HuH-7.5 (cell line): Measurements from ENCODE around the gene SPOCK2.
A peak's percentile ranks its signal among the peaks of the same experiment; 100 is the strongest.
"Not testable (repeated sequence)": the region's sequence is repeated elsewhere in the genome, so short reads cannot be mapped to it uniquely, and the experiment has no call there.

Source experiments
- DNase-seq: peaks from one replicate; pipeline ENCODE4 v3.0.0; 2011; ENCODE audit warnings: low spot score

The SPOCK2 gene

DNA sequence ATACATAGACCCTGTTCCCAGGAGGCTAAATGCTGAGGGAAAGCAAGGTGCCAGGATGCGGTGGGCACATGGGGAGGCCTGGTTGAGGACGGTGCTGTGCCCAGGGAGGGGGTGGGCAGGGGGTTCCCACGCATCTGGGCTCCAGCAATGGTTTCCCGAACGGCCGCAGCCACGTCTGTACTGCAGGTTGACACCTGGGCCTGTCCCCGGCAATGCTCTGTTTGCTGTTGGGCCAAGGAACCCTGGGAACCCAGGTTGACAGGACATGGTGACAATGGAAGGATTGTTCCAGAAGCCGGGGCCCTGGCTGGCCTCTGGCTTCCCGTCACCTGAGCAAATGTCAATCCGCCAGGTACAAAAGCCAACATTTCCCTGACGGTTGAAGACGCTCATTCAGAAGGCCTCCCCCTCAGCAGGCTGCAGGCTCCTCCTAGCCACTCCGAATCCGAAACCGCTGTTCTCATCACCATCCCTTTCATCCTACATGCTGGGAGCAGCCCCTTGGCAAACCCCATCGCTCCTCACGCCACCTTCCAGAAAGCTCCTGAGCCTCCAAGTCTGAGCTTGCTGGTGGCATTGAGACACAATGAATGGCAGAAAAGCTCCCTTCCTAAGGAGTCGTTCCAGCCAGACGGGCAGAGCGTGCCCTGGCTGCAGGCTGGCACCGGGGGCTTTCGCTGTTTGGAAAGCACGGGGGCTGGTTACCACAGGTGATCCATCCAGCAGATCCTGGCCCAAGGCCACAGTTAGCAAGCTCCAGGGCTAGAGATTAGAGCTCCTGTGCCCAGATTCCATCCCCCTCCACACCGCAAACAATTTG is 31.2 kb downstream of the SPOCK2 start:
- no peak for DNase-seq

DNA sequence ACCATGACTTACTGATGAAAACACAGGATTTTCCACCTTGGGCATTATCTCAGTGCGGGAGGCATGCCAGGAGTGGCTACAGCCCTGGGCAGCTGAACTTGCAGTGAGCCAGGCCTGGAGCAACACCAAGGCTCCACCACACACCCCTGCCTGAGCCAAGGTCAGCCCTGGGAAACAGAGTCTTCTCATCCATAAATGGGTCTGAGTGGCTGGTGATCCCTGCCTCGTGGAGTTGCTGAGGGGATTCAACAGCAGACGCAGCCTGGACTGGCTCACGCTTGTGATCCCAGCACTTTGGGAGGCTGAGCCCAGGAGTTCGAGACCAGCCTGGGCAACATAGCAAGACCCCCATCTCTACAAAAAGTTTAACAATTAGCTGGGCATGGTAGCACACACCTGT is 32.2 kb downstream of the SPOCK2 start:
- no peak for DNase-seq

DNA sequence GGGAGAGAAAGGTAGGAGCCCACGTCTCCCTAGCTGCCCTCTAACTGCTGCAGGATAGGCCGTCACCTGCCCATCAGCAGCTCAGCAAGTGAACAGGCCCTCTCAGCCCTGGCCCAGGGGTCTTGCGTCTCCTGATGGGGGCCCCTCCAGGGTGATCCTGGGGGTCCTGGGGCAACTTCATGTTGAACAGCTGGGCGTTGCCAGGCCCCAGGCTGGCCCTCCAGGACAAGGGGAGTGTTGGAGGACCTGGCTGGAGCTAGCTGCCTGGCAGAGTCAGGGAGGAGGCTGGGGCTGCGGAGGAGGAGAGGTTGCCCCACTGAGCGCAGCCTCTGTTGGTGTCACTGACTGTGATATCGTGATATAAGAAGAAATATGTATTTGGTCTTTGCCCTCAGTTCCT is 34.7 kb downstream of the SPOCK2 start:
- DNase-seq = no peak

DNA sequence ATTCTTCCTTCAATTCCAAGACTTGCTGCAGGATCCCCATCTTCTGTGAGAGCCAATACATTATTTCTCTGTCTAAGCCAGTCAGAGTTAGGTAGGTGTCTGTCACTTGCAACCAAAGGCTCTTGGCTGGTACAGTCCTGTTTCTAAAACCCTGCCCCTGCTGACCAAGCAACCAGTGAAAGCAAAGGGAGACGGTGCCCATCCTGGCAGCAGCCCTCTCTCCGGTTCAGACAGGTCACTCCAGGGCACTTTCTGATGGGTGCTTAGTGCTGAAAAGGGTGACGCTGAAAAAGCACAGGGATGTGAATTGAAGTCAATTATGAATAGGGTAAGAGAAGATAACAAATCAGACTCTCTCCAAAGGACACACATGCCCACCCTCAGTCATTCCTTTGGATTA is 37.5 kb downstream of the SPOCK2 start:
- DNase-seq = no peak

DNA sequence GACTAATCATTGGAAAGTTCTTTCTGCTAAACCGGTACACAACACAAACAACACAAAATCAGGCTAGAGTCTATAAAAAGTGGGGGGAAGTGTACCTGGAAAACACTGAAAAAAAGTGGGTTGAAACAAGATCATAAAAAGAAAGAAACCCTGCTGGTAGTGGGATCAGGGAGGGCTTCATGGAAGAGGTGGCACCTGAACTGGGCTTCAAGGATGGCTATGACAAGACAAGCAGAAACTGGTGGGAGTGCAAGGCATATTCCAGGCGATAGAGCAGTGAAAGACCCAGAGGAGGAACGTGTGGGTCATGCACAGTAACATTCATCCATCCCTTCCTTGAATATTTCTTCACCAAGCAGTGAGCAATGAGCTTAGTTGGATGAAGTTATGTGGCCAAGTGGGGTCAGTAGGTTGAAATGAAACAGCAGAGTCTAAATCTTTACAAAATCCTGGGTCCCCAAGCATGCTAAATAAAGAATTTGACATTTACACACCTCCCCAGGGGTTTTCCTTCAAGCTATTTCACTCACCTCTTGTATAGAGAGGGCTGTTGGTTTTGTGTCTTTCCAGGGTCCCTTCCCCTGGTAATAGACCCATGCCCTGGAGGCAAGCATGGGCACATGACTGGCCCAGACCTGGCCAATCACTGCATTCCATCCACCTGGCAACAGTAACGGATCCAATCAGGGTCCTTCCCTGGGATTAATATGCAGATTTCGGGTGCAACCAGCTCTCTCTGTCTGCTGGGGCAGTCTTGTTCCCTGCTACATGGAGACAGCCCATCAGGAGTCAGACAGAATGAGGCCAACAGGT is 38.2 kb downstream of the SPOCK2 start:
- DNase-seq = no peak

DNA sequence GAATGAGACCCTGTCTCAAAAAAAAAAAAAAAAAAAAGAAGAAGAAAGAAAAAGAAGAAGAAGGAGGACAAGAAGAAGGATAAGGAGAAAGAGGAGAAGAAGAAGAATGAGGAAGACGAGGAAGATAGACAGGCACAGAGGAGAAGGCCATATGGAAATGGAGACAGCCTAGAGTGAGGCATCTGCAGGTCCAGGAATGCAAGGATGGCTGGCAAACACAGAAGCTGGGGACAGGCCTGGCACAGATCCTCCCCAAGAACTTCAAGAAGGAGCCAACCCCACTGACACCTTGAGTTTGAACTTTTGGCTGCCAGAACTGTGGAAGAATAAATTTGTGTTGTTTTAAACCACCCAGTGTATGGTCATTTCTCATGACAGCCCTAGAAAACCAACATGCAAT is 38.9 kb downstream of the SPOCK2 start:
- DNase-seq = no peak

DNA sequence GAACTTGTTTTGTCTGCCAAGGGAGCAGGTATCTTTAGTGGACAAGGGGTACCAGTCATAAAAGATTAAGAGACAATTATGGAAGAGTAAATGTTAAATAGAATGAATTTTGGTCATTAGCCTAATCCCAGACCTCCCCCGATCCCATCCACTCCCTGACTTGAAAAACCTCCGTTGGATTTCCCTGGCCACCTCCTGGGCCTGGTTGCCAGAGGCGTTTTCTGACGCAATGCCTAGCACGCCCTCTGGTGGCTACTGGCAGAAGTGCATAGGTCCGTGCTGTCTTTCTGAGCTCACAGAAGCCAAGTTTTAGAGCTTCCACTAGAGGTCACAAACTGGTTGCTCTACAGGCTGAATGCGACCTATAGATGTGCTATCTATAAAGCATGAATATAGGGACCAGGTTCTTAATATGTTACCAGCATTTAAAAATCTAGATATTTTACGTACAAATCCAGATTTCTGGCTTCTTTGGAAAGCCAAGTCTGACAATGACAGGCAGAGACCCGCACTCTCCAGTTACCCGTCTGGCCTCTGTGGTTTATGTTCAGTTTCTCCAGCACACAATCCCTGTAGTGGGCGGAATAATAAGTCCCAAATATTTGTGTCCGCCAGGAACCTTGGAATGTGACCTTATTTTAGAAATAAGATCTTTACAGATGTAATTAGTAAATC is 39.8 kb downstream of the SPOCK2 start:
- peak; percentile 82 for DNase-seq

DNA sequence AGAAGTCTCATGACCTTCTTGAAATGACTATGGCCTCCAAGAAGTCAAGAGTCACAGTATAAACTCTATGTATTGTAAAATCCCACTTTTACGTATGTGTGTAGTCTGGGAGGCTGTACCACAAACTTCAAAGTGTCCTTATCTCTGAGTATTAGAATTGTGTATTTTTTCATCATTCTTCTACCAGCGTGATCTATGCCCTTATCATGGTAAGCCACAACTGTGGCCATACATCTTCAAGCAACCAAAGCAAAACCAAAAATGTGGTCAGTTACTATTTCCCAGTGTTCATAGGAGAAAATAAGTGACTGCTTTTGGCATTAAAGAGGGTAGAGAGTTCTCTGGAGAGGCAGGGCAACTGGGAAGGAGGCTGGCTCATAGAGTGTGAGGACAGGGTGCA is 42.8 kb downstream of the SPOCK2 start:
- DNase-seq = no peak

DNA sequence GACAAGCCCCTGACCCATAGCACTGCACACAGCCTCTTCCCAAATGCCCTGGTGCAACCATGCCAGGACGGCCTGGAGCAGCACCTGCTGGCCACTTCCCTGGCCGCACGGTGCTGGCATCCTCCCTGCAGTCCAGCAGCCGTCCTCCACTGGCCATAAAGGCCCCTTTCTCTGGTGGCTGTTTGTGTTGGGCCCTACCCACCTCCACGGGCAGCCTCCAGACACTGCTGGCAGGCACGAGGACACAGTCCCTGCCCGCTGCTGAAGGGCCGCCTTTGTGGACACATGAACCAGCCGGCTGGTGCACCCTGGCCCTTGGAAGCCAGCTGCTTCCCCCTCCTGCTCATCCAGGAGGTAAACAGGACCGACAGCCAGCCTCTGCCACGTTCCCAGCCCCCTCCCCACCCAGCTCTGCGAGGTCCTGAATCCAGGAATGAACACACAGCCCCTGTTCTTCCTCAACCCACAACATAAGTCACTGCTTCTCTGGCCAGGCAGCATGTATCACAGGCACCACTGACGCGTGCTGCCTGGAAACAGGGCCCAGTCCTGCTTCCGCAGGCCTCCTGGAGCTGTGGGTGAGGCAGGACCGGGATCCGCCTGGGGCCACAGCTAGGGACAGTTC is 43.8 kb downstream of the SPOCK2 start:
- no peak for DNase-seq

DNA sequence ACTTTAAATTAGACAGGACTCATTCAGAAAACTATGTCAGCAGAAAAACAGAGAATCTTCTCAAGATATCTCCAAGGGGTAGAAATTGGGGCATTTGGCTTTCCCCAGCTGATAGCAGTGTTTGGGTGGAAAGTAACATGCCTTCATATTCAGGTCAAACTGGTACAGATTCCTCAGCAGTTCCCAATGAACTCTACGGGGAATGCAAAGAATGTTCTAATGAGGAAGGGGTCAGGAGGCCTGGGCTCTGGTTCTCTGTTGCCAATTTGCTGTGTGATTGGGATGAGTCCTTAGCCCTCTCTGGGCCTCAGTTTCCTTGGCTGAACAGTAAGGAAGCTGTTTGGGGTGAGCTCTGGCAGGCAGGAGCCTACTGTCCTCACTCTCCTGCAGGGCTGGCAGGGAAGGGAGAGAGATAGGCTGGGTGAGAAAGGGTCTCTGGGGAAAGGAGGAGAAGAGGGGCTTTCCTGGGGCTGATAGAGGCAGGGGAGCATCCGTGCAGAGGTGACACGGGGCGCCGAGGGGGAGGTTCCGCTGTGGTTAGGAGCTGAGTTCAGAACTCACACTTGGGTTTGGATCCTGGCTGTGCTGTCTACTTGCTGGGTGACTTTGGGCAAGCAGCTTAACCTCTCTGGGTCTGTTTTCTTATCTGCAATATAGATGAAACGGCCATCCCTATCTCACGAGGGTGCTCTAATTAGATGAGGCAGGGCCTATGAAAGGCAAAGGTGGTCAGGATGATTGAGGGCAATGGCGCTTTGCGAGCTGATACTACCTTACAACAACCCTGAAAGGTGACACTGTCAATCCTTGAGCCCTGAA is 45.1 kb downstream of the SPOCK2 start:
- DNase-seq = no peak

DNA sequence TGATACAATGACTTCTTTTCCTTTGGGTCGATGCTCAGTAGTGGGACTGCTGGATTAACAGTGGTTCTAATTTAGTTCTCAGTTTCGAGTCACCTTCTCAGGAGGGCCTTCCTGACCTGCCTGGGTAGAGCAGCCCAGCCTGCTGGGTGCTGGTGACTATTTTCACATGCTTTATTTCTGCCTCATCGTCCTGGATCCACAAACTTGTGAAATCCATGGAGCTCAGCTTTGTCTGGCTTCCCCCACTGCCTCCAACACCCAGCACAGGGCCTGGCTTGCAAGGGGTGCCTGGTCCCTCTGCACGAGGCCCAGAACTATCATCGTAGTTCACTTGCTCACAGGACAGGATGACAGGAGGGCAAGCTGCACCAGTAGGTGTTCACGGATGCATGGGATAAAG is 46.9 kb downstream of the SPOCK2 start:
- DNase-seq = no peak

DNA sequence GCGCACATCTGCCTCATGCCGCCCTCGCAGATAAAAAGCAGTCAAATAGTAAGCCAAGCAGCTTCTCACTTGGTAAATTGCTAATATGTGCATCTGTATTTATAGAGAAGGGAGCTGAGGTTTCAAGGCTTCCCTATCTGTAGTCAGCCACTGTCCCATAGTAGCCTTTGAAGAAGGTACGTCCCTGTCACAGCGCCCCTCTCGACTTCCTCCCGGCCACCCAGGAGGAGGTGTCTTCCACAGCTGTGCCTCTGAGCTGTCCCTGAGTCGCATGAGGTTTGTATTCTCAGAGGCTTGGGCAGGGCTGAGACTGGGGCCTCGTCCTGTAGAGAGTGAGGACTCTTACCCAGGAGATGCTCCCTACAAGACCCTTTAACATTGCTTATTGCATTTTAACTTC is 49.0 kb downstream of the SPOCK2 start:
- DNase-seq = no peak

DNA sequence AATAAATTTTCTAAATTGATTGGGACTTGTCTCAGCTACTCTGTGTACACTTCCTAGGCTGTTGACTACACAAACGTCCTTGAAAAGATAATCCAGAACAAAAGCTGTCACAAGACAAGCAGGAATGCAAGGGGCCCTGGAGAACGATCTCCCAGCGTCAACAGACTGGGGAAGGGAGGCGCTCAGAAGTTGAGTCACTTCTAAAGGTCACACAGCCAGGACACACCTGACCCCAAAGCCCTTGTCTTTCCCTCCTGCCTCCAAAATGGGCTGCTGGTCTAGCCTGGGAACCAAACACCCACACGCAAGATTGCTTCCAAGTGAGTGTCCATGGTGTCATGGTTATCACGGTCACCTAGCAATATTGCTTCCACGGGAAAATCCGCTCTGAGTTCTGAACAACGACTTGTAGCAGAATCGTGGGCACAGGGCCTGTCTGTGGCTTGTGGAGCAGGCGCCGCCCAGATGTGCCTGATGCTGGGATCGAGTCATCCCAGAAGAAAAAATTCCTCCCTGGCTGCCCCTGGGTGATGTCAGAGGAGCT is 49.8 kb downstream of the SPOCK2 start:
- DNase-seq = no peak

DNA sequence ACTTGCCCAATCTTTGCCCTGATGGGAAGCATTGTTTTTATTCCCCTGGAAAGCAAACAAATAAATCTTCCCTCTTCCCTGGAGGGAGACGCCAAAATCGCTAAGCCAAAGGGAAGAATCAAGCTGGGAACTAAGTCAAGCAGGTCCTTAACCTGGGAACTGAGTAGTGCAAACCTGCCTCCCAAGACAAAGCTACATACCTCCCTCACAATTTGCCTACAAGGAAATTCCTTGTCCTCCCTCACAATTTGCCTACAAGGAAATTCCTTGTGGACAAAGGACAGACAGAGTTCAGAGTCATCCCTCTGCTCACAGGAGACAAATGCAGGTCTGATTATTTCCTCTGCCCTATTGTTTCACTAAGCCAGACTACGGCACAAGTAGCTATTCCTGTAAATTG is 50.5 kb downstream of the SPOCK2 start:
- no peak for DNase-seq

DNA sequence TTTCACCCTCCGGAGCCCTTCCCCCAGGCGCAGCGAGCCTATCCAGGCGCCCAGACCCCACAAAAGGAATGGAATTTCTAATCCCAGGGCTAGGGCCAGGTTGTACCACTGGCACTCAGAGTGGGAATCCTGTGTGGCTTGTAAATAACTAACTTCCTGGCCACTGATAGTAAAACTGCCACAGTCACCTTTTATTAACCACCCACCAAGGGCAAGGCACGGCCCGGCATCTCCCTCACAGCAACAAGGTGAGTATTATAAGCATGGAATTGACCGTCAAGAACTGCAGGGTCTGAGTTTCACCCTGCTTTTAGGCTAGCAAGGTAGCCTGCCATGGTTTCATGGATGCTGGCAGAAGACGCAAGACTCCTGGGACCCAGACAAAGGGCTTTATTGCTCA is 51.1 kb downstream of the SPOCK2 start:
- no peak for DNase-seq

DNA sequence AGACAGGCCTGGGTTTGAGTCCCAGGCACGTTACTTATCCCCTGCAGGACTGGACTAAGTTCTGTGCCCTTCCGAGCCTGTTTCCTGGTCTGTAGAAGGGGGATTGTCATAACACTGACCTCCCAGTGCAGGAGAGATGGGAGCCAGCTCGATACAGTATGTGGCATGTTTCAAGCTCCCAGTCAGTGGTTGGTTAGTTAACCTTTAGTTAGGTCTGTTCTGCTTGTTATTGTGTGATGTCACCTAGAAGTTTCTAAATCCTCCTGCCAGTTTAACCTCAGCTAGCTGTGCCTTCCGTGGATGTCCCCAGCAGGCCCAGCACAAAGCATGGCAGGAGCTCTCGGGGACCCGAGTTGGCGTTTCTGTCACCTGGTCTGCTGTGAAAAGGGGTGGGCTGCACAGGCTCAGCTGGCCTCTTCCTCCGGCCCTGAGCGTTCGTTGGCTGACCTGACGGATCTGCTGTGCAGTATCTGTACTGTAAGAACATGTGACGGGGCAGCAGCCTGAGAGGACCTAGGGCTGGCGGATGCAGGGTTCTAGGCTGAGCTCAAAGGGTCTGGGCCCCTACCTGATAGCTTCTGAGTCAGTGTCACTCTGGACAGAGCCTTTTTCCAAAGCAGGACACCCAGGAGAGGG is 53.0 kb downstream of the SPOCK2 start:
- DNase-seq = no peak

DNA sequence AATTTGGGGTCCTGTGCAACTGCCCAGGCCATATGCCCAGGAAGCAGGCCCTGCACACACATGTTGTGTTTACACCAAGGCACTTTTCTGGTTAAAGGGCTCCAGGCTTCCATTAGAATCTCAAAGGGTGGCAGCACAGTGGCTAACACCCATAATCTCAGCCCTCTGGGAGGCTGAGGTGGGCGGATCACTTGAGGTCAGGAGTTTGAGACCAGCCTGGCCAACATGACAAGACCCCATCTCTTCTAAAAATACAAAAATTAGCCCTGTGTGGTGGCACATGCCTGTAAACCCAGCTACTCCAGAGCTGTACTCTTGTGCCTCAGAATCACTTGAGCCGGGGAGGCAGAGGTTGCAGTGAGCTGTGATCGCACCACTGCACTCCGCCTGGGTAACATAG is 53.6 kb downstream of the SPOCK2 start:
- DNase-seq = no peak

DNA sequence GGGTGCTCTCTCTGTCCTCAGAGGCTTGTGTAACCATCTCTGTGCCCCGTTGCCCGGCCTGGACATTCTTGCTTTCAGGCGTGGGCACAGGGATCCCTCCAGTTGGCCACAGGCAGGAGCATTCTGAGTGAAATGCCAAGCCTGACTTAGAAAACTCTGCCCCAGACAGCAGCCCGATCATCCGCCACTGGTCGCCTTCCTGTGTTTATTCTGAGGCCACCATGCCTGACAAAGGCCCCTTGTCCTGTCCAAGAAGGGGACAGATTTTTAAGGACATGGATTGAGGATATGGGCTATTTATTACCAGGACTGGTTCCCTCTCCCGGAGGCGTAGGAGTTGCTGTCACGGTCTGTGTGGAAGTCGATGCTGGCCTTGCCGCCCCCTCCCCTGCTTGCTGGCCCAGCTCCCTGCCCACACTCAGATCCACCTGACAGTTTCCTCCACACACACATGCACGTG is 54.3 kb downstream of the SPOCK2 start:
- DNase-seq = no peak

DNA sequence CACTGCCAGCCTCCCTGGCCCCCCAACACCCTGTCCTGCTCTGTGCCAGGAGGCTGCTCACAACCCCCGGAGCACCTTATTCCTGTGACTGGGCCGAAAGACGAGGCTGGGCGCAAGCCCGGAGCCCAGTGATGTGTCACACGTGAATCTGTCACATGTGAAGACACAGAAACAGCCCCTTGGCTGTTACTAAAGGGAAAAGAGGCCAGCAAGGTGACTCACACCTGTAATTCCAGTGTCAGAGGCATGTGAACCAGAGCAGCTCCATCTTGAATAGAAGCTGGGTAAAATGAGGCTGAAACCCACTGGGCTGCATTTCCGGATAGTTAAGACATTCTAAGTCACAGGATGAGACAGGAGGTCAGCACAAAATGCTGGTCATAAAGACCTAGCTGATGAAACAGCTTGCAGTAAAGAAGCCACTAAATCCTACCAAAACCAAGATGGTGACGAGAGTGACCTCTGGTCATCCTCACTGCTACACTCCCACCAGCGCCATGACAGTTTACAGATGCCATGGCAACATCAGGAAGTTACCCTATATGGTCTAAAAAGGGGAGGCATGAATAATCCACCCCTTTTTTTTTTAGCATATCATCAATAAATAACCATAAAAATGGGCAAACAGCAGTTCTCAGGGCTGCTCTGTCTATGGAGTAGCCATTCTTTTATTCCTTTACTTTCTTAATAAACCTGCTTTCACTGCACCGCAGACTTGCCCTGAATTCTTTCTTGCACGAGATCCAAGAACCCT is 55.8 kb downstream of the SPOCK2 start:
- not testable (repeated sequence) for DNase-seq

DNA sequence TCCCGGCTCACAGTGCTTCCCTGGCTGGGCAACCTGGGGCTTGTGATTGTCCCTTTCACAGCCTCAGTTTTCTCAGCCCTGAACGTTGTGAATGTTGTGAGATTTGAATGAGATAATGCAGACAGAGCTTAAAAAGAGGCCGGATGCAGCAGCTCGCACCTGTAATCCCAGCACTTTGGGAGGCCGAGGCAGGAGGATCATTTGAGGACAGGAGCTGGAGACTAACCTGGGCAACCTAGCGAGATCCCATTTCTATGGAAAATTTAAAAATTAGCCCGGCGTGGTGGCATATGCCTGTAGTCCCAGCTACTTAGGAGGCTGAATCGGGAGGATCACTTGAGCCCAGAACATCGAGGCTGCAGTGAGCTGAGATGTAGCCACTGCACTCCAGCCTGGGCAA is 56.6 kb downstream of the SPOCK2 start:
- no peak for DNase-seq
